Measurements from ENCODE around the gene C17orf107. TPM values are rescaled to one million over a fixed set of nuclear protein-coding genes. Genes with fewer than 3 reads are reported as not detected.

C17orf107 gene
- total and polyA plus RNA-seq, 2 of the 13 experiments (the other 11 are each of a cell fraction or from before 2014, with no cell fraction given): 0.20 to 0.59 TPM

- TF ChIP-seq AGO2 (optimal IDR thresholded peaks at IDR 0.05; ENCODE audit: low read depth, low read length): no peak
- 0 out of 2 replicates have a peak, but pooled peaks have one; percentile 64 for TF ChIP-seq POLR2AphosphoS2 (IDR thresholded peaks at IDR 0.05; ENCODE audit: low read depth, low read length)
- TF ChIP-seq, protein P1, sequence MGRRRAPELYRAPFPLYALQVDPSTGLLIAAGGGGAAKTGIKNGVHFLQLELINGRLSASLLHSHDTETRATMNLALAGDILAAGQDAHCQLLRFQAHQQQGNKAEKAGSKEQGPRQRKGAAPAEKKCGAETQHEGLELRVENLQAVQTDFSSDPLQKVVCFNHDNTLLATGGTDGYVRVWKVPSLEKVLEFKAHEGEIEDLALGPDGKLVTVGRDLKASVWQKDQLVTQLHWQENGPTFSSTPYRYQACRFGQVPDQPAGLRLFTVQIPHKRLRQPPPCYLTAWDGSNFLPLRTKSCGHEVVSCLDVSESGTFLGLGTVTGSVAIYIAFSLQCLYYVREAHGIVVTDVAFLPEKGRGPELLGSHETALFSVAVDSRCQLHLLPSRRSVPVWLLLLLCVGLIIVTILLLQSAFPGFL (CRISPR knock-in tag; IDR thresholded peaks at IDR 0.05): no peak
- TF ChIP-seq ELF3 (CRISPR knock-in tag; IDR thresholded peaks at IDR 0.05): no peak
- peak; percentile 20; the same call in 1 of the 2 replicates for TF ChIP-seq SOX5 (CRISPR knock-in tag; IDR thresholded peaks at IDR 0.05; ENCODE audit: borderline replicate concordance)
- peak; percentile 41; the same call in 1 of the 2 replicates for TF ChIP-seq GATA4 (IDR thresholded peaks at IDR 0.05; ENCODE audit: borderline replicate concordance, low read depth)
- 0 out of 2 replicates have a peak, but pooled peaks have one; percentile 54 for TF ChIP-seq TGIF2 (CRISPR knock-in tag; IDR thresholded peaks at IDR 0.05)
- TF ChIP-seq NFIB (CRISPR knock-in tag; IDR thresholded peaks at IDR 0.05; ENCODE audit: borderline replicate concordance): no peak
- TF ChIP-seq DNMT3B (CRISPR knock-in tag; conservative IDR thresholded peaks at IDR 0.05): 0 out of 2 replicates have a peak, but pooled peaks have one; percentile 42
- TF ChIP-seq SAP130 (CRISPR knock-in tag; IDR thresholded peaks at IDR 0.05; ENCODE audit: low read depth): peak; percentile 61
- TF ChIP-seq ZNF543 (CRISPR knock-in tag; IDR thresholded peaks at IDR 0.05): no peak
- TF ChIP-seq, protein P2, sequence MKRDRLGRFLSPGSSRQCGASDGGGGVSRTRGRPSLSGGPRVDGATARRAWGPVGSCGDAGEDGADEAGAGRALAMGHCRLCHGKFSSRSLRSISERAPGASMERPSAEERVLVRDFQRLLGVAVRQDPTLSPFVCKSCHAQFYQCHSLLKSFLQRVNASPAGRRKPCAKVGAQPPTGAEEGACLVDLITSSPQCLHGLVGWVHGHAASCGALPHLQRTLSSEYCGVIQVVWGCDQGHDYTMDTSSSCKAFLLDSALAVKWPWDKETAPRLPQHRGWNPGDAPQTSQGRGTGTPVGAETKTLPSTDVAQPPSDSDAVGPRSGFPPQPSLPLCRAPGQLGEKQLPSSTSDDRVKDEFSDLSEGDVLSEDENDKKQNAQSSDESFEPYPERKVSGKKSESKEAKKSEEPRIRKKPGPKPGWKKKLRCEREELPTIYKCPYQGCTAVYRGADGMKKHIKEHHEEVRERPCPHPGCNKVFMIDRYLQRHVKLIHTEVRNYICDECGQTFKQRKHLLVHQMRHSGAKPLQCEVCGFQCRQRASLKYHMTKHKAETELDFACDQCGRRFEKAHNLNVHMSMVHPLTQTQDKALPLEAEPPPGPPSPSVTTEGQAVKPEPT (CRISPR knock-in tag; IDR thresholded peaks at IDR 0.05; ENCODE audit: low read depth): no peak
- TF ChIP-seq MXD4 (CRISPR knock-in tag; IDR thresholded peaks at IDR 0.05): no peak
- no peak for TF ChIP-seq ZNF766 (CRISPR knock-in tag; IDR thresholded peaks at IDR 0.05; ENCODE audit: borderline replicate concordance)
- TF ChIP-seq, protein P3, sequence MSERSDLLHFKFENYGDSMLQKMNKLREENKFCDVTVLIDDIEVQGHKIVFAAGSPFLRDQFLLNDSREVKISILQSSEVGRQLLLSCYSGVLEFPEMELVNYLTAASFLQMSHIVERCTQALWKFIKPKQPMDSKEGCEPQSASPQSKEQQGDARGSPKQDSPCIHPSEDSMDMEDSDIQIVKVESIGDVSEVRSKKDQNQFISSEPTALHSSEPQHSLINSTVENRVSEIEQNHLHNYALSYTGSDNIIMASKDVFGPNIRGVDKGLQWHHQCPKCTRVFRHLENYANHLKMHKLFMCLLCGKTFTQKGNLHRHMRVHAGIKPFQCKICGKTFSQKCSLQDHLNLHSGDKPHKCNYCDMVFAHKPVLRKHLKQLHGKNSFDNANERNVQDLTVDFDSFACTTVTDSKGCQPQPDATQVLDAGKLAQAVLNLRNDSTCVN (CRISPR knock-in tag; IDR thresholded peaks at IDR 0.05; ENCODE audit: borderline replicate concordance): no peak
- no peak for TF ChIP-seq ZNF34 (CRISPR knock-in tag; IDR thresholded peaks at IDR 0.05; ENCODE audit: borderline replicate concordance)
- no peak for TF ChIP-seq ZKSCAN5 (CRISPR knock-in tag; IDR thresholded peaks at IDR 0.05)
- TF ChIP-seq TAF15 (IDR thresholded peaks at IDR 0.05; ENCODE audit: low read depth, low read length, poor library complexity, severe bottlenecking): no peak
- TF ChIP-seq ARID2 (CRISPR knock-in tag; IDR thresholded peaks at IDR 0.05; ENCODE audit: borderline replicate concordance): peak; percentile 46; the same call in 1 of the 2 replicates
- TF ChIP-seq ZFY (CRISPR knock-in tag; IDR thresholded peaks at IDR 0.05): peak; percentile 44; the same call in 1 of the 2 replicates
- peak; percentile 81 for TF ChIP-seq ATF3 (CRISPR knock-in tag; IDR thresholded peaks at IDR 0.05)
- TF ChIP-seq MEF2D (CRISPR knock-in tag; IDR thresholded peaks at IDR 0.05): no peak
- TF ChIP-seq PITX1 (CRISPR knock-in tag; IDR thresholded peaks at IDR 0.05): no peak
- TF ChIP-seq HNRNPL (IDR thresholded peaks at IDR 0.05; ENCODE audit: low read depth, low read length): 0 out of 2 replicates have a peak, but pooled peaks have one; percentile 17
- TF ChIP-seq SIN3B (IDR thresholded peaks at IDR 0.05; ENCODE audit: low read length): no peak
- no peak for TF ChIP-seq JUN (CRISPR knock-in tag; IDR thresholded peaks at IDR 0.05)
- TF ChIP-seq DMAP1 (CRISPR knock-in tag; IDR thresholded peaks at IDR 0.05): no peak
- TF ChIP-seq ZNF781 (CRISPR knock-in tag; IDR thresholded peaks at IDR 0.05; ENCODE audit: borderline replicate concordance, not compliant biosample characterization): no peak
- TF ChIP-seq RFXANK (CRISPR knock-in tag; IDR thresholded peaks at IDR 0.05): no peak
Observed at GRCh38 chr17:4945176-4945943, 46.0 kb downstream of the C17orf107 start (continued).

Data from HepG2 (cell line).